Putamen (tissue), 1 donor: ENCODE results near the gene TBX15.

ENCODE experiments used
- DNase-seq: peaks from one replicate; pipeline ENCODE4 v3.0.0-alpha.2; 2016; ENCODE audit warnings: low spot score

TBX15 gene

GRCh38 chr1:118984722-118985639 lies 3.2 kb downstream of the TBX15 start:
- DNase-seq = no peak

GRCh38 chr1:118984086-118984721 lies 3.9 kb downstream of the TBX15 start:
- no peak for DNase-seq

GRCh38 chr1:118983558-118984041 lies 4.5 kb downstream of the TBX15 start:
- DNase-seq = no peak

- no peak for DNase-seq
Observed at GRCh38 chr1:118982821-118983557, 5.2 kb downstream of the TBX15 start.

- DNase-seq = no peak
Observed at GRCh38 chr1:118982266-118982665, 5.9 kb downstream of the TBX15 start.

GRCh38 chr1:118981436-118981835 lies 6.7 kb downstream of the TBX15 start:
- DNase-seq = no peak

DNA sequence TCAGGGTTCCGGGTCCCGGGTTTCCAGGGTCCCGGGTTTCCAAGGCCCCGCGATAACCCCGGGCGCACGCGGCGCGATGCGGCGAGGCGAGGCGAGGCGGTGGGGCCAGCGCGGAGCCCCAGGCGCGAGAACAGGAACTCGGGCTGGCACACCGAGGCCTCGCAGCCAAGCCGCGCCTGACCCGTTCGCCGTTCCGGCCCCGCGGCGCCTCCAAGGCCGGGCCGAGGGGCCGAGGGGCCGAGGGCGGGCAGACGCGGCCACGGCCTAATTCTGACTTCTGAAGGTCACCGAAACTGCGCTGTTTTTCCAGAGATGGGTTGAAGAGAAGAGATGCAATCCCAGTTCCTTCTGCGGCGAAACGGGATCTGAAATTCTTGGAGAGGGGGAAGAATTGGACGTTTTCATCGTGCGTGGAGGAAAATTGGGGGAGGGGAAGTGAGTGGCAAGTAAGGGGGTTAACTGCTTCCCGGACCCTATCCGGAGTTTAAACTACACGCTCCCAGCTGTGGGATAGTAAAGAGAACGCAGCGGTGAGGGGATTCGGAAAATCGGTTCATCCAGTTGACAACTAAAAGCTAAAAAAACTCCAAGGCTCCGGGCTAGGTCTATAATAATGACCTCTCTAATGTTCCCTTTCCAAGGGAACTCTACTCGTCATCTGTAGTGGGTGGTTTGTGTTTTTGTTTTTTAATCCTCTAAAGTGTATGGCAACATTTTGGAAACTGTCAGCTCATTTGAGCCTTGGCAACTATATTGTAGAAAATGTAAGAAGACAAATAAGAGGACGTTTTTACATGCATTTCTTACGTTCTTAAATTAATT lies 8.2 kb downstream of the TBX15 start:
- no peak for DNase-seq

- no peak for DNase-seq
Observed at GRCh38 chr1:118978914-118979701, 9.0 kb downstream of the TBX15 start.

GRCh38 chr1:118977600-118977999 lies 10.5 kb downstream of the TBX15 start:
- no peak for DNase-seq

DNA sequence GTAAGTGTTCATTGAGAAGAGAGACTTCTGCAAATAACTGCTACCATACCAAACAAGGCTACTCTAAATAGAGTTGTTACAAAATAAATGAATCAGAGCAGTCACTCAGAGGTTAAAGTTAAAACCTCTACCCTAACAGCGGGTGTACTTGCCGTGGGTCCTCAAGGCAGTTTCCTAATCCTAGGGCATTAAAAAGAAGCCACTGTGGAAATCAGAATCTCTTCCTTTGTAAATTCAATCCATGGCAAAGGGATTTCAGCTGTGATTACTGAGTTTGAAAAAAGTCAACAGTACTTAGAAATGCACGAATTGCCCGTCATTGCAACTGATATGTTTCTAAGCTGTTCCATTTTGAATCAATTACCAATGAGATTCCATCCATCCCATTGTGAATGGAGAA lies 13.5 kb downstream of the TBX15 start:
- no peak for DNase-seq

DNA sequence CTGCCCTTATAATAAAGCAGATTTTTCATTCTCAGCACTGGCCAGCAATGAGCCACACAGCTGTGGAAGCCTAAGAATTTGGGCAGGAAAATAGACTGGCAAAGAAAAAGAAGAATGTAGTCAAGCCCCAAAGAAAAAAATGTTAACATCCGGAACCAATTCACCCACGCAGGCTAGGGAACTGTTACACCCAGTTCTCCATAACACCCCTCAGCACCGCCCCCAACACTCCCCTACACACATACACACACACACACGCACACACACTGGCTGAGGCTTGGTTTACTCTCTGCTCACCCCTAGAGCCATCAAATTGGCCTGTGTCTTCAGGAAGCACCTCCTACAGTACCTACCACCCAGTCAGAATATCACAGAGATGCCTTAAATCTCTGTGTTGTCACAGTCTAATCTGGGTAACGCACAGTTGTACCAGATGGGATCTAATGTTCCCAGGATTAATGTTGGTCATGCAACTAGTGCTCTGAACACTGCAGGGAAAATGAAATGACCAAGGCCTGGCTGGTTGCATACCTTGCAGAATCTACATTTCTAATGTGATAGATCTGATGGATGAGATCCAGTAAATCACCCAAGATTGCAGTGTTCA lies 14.5 kb downstream of the TBX15 start:
- DNase-seq = no peak

DNA sequence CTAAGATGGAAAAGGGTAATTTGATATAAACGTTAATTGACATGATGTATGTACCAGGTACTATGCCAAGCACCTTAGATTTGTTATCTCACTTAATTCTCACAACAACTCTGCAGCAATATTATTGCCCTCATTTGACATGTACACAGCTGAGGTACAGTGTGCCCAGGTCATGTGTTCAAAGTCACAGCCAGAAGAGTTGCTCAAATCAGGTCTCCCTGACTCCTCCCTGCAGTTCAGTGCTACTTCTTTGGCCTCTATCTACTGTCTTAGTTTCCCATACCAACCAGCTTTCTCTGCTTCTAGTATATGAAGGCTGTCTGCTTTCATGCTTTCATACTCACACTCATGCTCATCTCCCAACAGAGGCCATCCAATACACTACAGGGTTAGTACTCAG lies 15.1 kb downstream of the TBX15 start:
- no peak for DNase-seq

DNA sequence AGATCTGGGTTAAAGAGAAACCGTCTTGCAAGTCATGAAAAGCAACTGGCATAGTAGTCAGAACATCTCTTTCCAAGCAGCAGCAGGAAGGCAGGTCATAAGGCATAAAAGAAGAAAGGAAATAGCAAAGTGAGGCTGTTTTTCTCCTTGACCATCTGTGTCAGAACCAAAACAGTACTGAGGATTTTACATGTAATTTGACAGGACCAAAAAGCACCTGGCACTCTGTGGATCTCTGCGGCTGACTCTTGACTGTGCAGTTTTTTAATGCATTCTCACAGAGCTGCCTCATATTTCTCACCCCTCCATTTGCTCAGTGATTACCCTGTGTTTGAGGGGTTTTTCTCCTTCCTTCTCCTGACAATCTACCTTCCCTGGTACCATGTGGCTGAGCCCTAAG lies 17.7 kb downstream of the TBX15 start:
- DNase-seq = no peak

DNA sequence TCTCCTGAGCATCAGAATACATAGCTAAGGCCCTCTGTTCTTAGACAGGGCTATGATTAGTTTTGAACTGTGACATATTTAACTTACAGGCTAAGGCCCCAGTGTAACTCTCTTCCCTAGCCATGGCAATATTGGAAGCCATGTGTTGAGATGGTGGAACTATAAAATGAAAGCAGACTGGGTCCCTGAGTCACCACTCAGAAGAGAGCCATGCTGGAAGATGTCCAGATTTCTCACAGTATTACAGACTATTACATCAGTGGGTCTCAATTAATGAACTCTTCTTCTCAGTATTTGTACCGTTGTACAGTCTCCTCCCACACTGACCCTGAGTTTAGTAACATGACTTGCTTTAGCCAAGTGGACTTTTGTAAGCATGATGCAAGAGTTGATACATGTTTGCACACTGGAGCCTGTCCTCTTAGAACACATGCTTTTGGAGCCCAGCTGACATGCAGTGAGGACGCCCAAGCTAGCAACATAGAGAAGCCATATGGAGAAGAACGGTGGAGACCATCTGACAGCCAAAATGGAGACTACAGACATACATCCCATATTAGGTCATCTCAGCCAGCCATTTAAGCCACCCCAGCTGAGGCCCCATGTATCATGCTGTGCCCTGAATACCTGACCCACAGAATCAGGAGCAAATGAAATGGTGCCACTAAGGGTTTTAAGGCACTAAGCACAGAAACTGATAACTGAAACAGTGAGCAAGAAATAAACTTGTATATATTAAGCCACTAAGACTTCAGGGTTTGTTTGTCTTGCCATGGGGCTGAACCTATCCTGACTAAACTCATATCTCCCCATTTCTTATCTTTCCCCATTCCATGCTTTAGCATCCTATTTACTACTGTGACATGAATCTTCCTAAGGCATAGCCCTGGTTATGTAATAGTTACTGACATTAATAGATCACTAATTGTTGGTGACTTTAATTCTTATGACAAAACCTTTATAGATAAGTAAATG lies 24.4 kb downstream of the TBX15 start:
- no peak for DNase-seq

- DNase-seq = no peak
Observed at GRCh38 chr1:118963138-118963455, 25.0 kb downstream of the TBX15 start.

DNA sequence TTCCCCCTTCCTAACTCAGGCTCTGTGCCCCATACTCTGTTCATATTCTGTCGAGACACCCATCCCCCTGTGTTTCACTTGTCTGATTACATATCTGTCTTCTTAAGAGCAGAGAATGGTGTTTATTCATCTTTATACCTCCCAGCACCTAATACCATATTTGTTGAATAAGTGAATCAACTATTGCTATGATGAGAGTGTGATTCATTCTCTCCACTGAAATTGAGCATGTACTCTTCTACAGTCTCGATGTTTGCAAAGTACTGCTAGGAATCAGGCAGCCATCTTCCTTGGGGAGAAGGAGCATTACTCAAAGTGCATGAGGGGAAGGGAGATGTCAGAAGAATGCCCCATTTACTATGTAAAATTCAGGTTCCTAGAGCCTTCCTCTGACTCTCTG lies 27.0 kb downstream of the TBX15 start:
- DNase-seq = no peak

DNA sequence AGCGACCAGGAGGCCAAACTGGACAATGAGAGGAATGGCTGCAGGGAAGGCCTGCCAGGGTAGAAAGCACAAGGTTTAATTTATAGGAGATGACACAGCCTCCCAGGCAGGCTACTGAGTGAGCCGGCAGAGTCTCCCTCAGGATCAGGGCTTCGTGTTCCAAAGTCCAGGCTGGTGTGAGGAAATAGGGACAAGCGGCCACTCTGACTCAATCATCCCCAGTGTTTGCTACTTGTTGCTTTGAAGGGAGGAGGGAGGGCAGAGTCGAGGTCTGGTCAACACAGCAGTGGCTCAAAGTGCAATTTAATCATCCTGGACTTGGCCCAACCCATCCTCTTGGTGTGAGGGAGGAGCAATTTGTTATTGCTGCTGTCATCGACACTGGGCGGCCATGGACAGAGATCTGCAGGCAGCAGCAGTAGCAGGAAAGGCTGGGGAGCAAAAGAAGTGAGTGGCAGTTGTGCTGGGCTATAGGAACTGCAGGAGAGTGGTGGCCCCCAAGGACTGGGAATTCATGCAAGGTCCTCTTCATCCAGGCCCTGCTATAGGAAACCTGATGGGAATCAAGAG lies 27.5 kb downstream of the TBX15 start:
- DNase-seq = no peak

DNA sequence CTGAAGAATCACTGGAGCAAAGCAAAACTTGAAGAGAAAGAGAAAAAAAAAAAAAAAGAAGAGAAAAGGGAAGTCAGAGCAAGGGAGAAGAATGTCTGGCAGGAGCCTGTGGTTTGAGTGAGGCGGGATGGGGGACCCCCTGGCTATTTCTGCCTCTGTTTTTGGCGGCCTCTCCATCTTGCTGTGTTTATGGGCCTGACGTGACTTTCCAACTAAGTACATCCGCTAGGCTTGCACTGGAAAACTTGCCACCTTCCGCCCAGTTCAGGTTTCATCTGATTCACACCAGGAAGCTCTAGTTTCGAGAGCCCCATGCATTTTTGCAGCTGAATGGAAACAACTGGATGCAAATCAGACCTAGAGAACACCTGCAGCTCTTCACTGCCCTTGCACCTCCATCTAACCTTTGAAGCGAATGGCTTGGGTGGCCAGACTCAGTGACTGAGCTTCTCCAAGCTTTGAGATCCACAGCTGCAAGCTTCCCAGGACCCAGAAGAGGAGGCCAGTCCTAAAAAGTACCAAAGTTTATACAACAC lies 28.0 kb downstream of the TBX15 start:
- DNase-seq = no peak
